Head of caudate nucleus (tissue), 42 donors: Measurements from ENCODE around the gene COMMD1.
"Not testable (repeated sequence)": the region's sequence is repeated elsewhere in the genome, so short reads cannot be mapped to it uniquely, and the experiment has no call there.

Experiments
- DNase-seq, 42 donors: peaks; one replicate each; pipeline versions ENCODE4 v3.0.0 to v3.0.0-alpha.2; 2020 to 2021; ENCODE audit warnings: mixed read lengths in 7 of 42
- intact Hi-C: fragments of 100-400 bp; cut with DNase I; formaldehyde crosslinking; loops from one replicate; pipeline ENCODE4 v1.15.0; 2022

The COMMD1 gene

GRCh38 chr2:62147610-62148301 lies 242.3 kb downstream of the COMMD1 start:
- intact Hi-C loops = no loop called here
- peak in 1 of 42 donors; percentile 13 for DNase-seq

DNA sequence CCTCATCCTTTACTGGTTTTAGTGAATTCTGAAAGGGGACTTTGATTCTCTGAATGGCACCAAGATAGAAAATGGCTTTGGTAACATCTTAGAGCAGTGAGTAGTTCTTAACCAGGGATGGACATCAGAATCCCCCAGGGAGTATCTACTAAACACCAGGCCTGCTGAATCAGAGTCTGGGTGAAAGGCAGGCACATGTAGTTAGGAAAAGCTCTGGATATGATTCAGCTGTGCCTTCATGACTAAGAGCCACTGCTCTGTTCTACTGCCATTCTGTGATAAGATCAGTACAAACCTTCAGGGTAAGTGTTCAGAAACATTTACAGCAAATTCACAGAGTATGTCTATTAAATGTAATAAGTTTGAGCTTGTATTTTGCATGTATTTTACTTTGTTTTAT lies 244.2 kb downstream of the COMMD1 start:
- intact Hi-C loops = no loop called here
- peak in 9 of 42 donors; percentile 4 to 60 (median 28) for DNase-seq

GRCh38 chr2:62150597-62151305 lies 245.3 kb downstream of the COMMD1 start:
- no peak for DNase-seq
- intact Hi-C loops = no loop called here

DNA sequence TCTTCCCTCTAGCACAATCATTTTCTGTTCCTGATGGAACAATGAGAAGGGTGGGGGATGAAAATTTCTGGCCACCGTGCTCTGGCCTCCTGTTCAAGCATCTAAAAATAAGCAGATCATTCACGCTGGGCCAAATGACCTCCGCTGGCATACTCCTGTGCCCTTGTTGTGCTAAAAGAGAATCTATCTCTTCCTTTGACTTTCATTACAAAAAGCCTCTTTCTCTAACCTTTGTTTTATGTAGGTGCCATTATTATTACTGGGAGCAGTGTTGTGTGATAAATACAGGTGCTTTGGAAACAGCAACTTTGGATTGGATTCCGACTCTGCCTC lies 245.8 kb downstream of the COMMD1 start:
- DNase-seq = peak in 4 of 42 donors; percentile 4 to 26 (median 20)
- intact Hi-C loops = no loop called here

DNA sequence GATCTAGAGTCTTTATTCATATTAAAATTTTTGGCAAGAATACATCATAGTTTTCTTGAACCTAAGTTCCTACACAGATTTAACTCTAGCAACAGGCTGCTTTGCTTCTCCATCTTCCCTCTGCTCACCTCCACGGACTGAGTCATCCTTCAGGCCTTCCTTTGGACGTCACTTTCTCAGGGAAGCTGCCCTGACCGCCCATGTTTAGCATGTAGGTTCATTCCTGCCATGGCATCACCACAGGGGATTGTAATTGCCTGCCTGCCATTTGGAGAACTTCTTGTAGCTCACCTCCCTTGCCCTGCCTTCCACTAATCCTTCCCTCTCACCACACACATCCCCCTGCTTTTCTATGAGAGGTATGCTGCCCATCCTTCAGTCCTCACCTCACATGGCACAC lies 246.5 kb downstream of the COMMD1 start:
- DNase-seq = no peak
- intact Hi-C loops = no loop called here

DNA sequence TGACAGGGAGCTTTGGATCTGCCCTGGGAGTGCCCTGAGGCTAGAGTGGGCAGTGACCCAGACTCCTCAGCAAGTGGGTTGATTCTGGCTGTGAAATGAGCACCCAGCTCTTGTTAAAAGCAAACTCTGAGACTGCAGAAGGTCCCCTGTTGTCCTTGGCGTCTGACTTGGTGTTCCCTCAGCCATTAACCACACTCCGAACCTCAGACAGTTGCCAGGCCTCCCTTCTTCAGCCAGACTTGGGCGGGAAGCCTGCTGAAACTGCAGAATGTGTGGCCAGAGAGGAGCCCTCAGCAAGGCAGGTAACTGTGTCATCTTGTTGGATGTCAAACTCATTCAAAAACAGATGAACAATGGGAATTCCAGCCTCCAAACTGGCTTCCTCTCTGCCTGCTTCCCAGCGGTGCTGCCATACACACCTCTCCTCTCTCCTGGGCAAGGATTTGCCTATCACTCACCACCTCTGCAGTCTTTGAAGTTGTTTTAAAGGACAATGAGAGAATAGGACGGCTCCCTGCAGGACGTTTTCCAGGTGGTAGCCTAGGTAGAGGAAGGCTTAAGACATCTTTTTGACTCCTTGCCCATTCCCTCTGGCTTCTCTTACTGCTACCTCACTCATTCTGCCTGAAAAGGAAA lies 251.5 kb downstream of the COMMD1 start:
- intact Hi-C loops = no loop called here
- no peak for DNase-seq

DNA sequence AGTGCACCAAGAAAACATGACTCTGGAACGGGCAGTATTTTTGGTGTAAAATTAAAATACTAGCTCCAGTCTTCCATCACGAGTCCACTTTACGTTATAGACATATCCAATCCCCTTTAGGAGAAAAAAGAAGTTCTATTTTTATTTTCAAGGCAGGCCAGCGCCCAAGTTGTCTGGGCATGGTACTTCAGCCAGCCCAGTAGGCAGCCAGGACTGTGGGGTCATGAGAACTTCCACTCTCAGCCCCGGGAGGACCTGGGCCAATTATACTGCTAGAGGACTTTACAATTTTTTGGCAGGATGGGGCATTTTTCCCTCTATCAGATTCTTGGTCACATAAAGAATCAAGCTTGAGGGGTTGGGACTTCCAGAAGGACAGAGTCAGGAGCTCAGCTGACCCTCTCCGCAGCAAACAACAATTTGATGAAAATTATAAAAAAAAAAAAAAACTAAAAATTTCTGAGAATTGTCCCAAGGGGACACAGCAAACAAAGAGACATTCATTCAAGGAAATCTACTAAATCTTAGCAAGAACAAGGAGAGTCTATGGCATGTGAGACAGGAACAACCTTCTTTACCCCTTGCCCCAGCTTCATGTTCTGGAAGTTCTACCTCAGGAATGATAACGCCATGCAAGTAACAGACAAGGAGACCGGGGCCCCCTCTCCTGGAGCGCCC lies 253.1 kb downstream of the COMMD1 start:
- intact Hi-C loops = no loop called here
- peak in 9 of 42 donors; percentile 15 to 50 (median 20) for DNase-seq

DNA sequence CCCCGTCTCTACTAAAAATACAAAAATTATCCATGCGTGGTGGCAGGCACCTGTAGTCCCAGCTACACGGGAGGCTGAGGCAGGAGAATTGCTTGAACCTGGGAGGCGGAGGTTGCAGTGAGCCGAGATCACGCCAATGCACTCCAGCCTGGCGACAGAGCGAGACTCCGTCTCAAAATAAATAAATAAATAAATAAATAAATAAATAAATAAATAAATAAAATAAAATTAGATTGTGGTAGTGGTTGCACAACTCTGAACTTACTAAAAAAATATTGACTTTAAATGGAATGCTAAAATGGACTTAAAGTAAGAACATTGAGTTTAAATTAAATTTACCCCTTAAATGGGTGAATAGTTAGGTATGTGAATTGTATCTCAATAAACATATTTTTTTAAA lies 255.2 kb downstream of the COMMD1 start:
- DNase-seq, intact Hi-C loops: not testable (repeated sequence)

DNA sequence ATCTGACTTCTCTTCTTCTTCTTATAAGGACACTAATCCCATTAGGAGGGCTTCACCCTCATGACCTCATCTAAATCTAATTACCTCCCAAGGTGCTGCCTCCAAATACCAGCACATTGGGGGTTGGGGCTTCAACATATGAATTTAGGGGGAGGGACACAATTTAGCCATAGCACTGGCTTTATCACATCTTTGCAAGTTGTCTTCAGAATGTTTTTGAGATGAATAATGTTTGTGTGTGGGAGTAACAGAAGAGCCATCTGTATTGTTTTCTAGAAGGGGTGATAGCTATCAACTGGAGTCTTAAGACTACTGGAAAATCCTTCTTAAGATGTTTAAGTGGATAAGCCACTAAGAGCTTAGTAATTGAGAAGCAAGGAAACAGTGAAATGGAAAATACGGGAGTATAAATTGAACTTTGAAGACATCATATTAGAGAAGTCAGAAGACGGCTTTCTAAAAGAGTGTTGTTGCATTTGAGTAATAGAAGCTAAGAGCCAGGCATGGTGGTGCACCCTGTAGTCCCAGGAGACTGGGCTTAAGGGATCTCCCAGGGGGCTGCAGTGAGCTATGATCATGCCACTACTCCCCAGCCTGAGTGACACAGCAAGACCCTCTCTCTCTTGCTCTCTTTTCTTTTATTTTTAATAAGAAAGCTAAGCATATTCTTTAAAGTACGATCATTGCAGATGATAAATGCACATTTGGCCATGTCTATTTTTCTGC lies 257.8 kb downstream of the COMMD1 start:
- no peak for DNase-seq
- intact Hi-C loops = no loop called here

DNA sequence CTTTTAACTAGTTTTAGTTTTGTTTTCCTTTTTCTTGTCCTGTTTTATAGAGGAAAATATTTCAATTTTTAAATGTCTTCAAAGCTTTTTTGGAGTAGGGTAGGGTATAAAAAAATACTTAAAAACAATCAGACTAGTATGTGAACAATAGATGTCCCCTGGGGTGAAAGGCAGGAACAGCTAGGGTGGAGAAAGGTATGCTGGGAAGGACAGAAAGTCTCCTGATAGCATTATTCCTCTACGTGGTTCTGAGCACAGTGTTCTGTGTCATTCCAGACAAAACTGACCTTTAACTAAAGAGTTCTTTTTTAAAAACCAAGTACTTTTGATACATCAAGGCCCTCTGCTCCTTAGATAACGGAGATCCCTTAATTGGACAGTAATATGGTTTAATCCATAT lies 258.4 kb downstream of the COMMD1 start:
- intact Hi-C loops = no loop called here
- no peak for DNase-seq

DNA sequence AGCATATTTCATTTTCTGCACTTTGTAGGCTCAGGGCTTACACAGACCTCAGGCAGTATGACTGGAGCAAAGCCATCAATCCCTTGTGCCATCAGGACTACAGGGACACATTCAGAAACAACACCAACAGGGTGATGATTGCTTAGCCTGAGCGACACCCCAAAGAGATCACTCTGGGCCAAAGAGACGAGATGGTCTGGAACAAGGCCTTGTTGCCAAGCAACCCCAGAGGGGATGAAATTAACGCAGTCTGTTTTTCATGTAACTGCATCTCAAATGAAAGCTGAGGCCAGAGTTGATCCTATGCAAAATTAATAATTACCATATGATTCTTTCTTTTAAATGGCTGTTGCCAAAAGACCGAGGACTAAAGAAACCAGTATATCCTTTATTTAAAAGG lies 270.3 kb downstream of the COMMD1 start:
- intact Hi-C loops = no loop called here
- DNase-seq = peak in 2 of 42 donors; percentile 11 to 45

- intact Hi-C loops = no loop called here
Observed at GRCh38 chr2:62176801-62177200, 271.3 kb downstream of the COMMD1 start.

DNA sequence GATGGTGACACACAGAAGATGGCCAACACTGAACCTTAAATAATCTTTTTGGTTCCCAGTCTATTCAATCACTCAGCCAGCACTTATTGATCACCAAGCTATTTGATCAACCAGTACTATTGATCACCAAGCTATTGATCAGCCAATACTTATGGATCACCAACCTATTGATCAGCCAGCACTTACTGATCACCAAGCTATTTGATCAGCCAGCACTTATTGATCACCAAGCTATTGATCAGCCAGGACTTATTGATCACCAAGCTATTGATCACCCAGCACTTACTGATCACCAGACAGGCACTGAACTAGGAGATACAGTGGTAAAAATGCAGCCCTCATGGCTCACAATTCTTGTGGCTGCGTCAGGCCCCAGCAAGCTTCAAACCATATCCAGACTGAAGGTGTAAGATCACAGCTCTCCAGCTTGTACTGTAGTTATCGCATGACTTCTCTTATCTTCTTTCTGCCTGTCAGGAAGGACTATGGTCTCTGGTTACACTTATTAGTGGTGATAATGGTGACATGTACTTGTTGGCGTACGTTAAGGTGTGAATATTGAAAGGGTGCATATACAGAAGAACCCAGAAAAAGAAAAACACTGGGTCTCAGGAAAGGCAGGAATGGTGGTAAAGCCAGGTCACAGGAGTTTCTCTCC lies 272.0 kb downstream of the COMMD1 start:
- no peak for DNase-seq
- intact Hi-C loops = no loop called here

More at GRCh38 chr2:62176801-62177200, 271.3 kb downstream of the COMMD1 start:
- no peak for DNase-seq

- intact Hi-C loops = no loop called here
- DNase-seq = no peak
Observed at GRCh38 chr2:62178741-62179271, 273.3 kb downstream of the COMMD1 start.

GRCh38 chr2:62180975-62181374 lies 275.5 kb downstream of the COMMD1 start:
- no peak for DNase-seq
- intact Hi-C loops = no loop called here

DNA sequence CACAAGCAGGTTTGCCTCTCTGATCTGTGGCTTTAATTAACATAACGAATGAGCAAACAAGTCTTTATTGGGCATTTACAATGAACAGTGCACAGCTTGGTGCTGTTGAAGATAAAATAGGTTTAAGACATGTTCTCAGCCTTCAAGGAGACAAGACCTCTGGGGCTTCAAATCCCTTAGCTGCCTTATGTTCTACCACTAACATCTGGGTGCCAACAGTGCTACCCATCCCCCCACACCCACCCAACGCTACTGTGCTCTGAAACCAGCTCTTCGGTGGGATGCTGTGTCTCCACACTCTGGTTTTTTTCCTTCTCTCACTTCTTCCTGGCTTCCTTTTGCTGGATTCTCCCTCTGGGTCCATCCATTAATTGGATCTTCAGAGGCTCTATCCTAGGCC lies 276.4 kb downstream of the COMMD1 start:
- DNase-seq = no peak
- intact Hi-C loops = no loop called here

GRCh38 chr2:62184512-62185230 lies 279.2 kb downstream of the COMMD1 start:
- intact Hi-C loops = no loop called here
- no peak for DNase-seq
